Testis (tissue), 3 donors: ENCODE measurements around the gene EIF1. TPM values are rescaled to one million over a fixed set of nuclear protein-coding genes. Genes with fewer than 3 reads are reported as not detected.

Experiments used
- DNase-seq: peaks from one replicate; pipeline ENCODE4 v3.0.0-alpha.2; 2019
- H3K27ac ChIP-seq, 2 donors: fragments of 200-600 bp; sonication (generic); one replicate each; pipeline ENCODE4 v1.5.1; 2019
- H3K27me3 ChIP-seq: fragments of 200-600 bp; sonication (generic); one replicate; pipeline ENCODE4 v1.5.1; 2019
- H3K36me3 ChIP-seq: fragments of 200-600 bp; sonication (generic); one replicate; pipeline ENCODE4 v1.5.1; 2017; ENCODE audit warnings: low read depth; ENCODE audit errors: missing control alignments
- H3K4me1 ChIP-seq: fragments of 200-600 bp; sonication (generic); one replicate; pipeline ENCODE4 v1.5.1; 2019
- H3K4me3 ChIP-seq, 2 donors: fragments of 200-600 bp; sonication (generic); one replicate each; pipeline ENCODE4 v1.5.1; 2017 to 2019
- H3K9me3 ChIP-seq: fragments of 200-600 bp; sonication (generic); one replicate; pipeline ENCODE4 v1.5.1; 2017
- CTCF ChIP-seq, 3 experiments: fragments of 450-650 bp in 2 of 3; fragments of 200-600 bp in 1 of 3; sonication (generic) in 1 of 3; IDR thresholded peaks; one replicate each; pipeline ENCODE4 v1.5.1; 2016 to 2019; ENCODE audit warnings: antibody characterized with exemption in 3 of 3, mild to moderate bottlenecking in 2 of 3, moderate library complexity in 1 of 3
- POLR2A ChIP-seq: fragments of 450-650 bp; IDR thresholded peaks from one replicate; pipeline ENCODE4 v1.6.1; 2017; ENCODE audit warnings: antibody characterized with exemption, mild to moderate bottlenecking, moderate library complexity
- WGBS, 2 donors: methylation state at CpG; one replicate each; pipeline ENCODE4 v1.1.5; 2018; 5-methylcytosine and 5-hydroxymethylcytosine counted together
- intact Hi-C: fragments of 100-400 bp; cut with DNase I; formaldehyde crosslinking; loops from one replicate; pipeline ENCODE4 v1.15.1; 2023; ENCODE audit warnings: low total_unique reads
- polyA plus RNA-seq: library from polyadenylated mRNA; stranded (reverse); fragments of 350-450 nt; fragmentation: Illumina TruSeq; extraction: RNeasy Lipid Tissue Mini Kit (QIAGEN cat#74804); gene quantifications from one replicate; pipeline ENCODE4 v1.2.3, GENCODE V29; 2014; ENCODE audit warnings: low read depth, low replicate concordance; ENCODE audit not compliant: insufficient read depth
- total RNA-seq, 2 donors: library from RNA; depleted of rRNA; stranded (reverse); fragments of >200 nt; gene quantifications; one replicate each; pipeline ENCODE4 v1.2.3, GENCODE V29; 2016

EIF1 gene
- total and polyA plus RNA-seq, 3 donors from 2014 or later: 274 to 1,078 (median 338) TPM

GRCh38 chr17:41649923-41650519, 38.7 kb upstream of the EIF1 start:
- Histone ChIP-seq H3K27ac (no peak overlapping the region), H3K9me3 (no peaks in the 10 kb centered on the region), H3K27me3 (no peaks in the 10 kb centered on the region), H3K4me3 (no peak overlapping the region), H3K36me3 (no peaks in the 10 kb centered on the region), H3K4me1 (peaks cover 21% of the 10 kb centered on the region)
- no peak for TF ChIP-seq POLR2A
- TF ChIP-seq CTCF (IDR thresholded peaks at IDR 0.05): no peak
- intact Hi-C loops: loop anchor here (2.0 kb wide), 1 partner anchor 101 kb away; no protein-coding TSS in a partner anchor
- WGBS, 2 donors: 76 to 85% methylated on average over 10 of the region's 10 CpGs
- no peak for DNase-seq

- no peak overlapping the region for H3K4me3 ChIP-seq
- intact Hi-C loops: no loop called here
- WGBS, 2 donors: 60 to 83% methylated on average over 2 to 15 of the region's 15 CpGs
- H3K36me3 ChIP-seq: no peaks in the 10 kb centered on the region
- no peaks in the 10 kb centered on the region for H3K9me3 ChIP-seq
- no peak for TF ChIP-seq POLR2A
- no peak for TF ChIP-seq CTCF (IDR thresholded peaks at IDR 0.05)
- peaks cover 26% of the 10 kb centered on the region for H3K4me1 ChIP-seq
- no peak for DNase-seq
- H3K27me3 ChIP-seq: no peaks in the 10 kb centered on the region
- H3K27ac ChIP-seq: no peak overlapping the region
Measured at GRCh38 chr17:41650794-41651624, 37.7 kb upstream of the EIF1 start.

- Histone ChIP-seq H3K36me3 (no peaks in the 10 kb centered on the region), H3K4me1 (peaks cover 32% of the 10 kb centered on the region), H3K27me3 (no peaks in the 10 kb centered on the region), H3K9me3 (no peaks in the 10 kb centered on the region), H3K4me3 (no peak overlapping the region), H3K27ac (no peak overlapping the region)
- no peak for DNase-seq
- intact Hi-C loops: no loop called here
- 71 to 83% methylated on average over 8 to 13 of the region's 13 CpGs for WGBS, 2 donors
- TF ChIP-seq CTCF (IDR thresholded peaks at IDR 0.05) (no peak), POLR2A (no peak)
Measured at GRCh38 chr17:41651625-41652460, 36.8 kb upstream of the EIF1 start.

- WGBS, 2 donors: 83 to 85% methylated on average over 4 to 5 of the region's 5 CpGs
- Histone ChIP-seq H3K9me3 (no peaks in the 10 kb centered on the region), H3K4me3 (no peak overlapping the region), H3K36me3 (no peaks in the 10 kb centered on the region), H3K4me1 (peaks cover 34% of the 10 kb centered on the region), H3K27me3 (no peaks in the 10 kb centered on the region), H3K27ac (no peak overlapping the region)
- TF ChIP-seq CTCF (IDR thresholded peaks at IDR 0.05): no peak
- TF ChIP-seq POLR2A: no peak
- DNase-seq: no peak
- intact Hi-C loops: no loop called here
Measured at GRCh38 chr17:41652461-41652970, 36.2 kb upstream of the EIF1 start.
